SK-N-SH (cell line): ENCODE data around the gene FAHD1. TPM values are rescaled to one million over a fixed set of nuclear protein-coding genes. Genes with fewer than 3 reads are reported as not detected.

Experiments
- CTCF ChIA-PET: fragments of 300-600, 350-600 bp; formaldehyde crosslinking; extraction: SDS; loops from one replicate; lab custom pipeline; 2021; lab: Yijun Ruan, JAX
- POLR2A ChIA-PET: fragments of 350-600 bp; sonication (Branson Sonifier 250); formaldehyde crosslinking; extraction: SDS; loops from one replicate; lab custom pipeline; 2020; ENCODE audit warnings: antibody characterized with exemption, inconsistent platforms; lab: Yijun Ruan, JAX
- DNase-seq: peaks from one replicate; pipeline ENCODE4 v3.0.0; 2012
- H2AFZ ChIP-seq: fragments of 200-600 bp; sonication (generic); 2 replicates; pipeline ENCODE4 v1.8.1; 2016; ENCODE audit warnings: antibody characterized with exemption, mild to moderate bottlenecking, low read depth
- H3F3A ChIP-seq: fragments of 200-600 bp; sonication (generic); replicated peaks from 2 replicates; pipeline ENCODE3; 2016; ENCODE audit warnings: antibody characterized with exemption, mild to moderate bottlenecking; ENCODE audit not compliant: insufficient read depth
- H3K27ac ChIP-seq, 2 experiments: fragments of 200-500 bp in 1 of 2; fragments of 200-600 bp in 1 of 2; sonication (Bioruptor generic) in 1 of 2; sonication (generic), shearing (Covaris generic) in 1 of 2; 2 replicates each; pipeline versions ENCODE4 v1.5.1 to v1.6.1; 2014 to 2016; ENCODE audit warnings: low read depth in 2 of 2, inconsistent platforms in 1 of 2, low read length in 1 of 2, mild to moderate bottlenecking in 1 of 2, mixed read lengths in 1 of 2
- H3K27me3 ChIP-seq: fragments of 200-600 bp; sonication (generic), shearing (Covaris generic); 2 replicates; pipeline ENCODE4 v1.6.1; 2016; ENCODE audit warnings: mixed run types; ENCODE audit not compliant: insufficient read depth
- H3K36me3 ChIP-seq, 2 experiments: fragments of 200-500 bp in 1 of 2; fragments of 200-600 bp in 1 of 2; sonication (Bioruptor generic) in 1 of 2; sonication (generic) in 1 of 2; replicated peaks in 1 of 2; 2 replicates each; pipeline versions ENCODE3 to v1.5.1; 2014 to 2016; ENCODE audit warnings: low read length in 1 of 2, mild to moderate bottlenecking in 1 of 2; ENCODE audit not compliant: insufficient read depth in 2 of 2, control insufficient read depth in 1 of 2
- H3K4me1 ChIP-seq, 2 experiments: fragments of 200-500 bp in 1 of 2; fragments of 200-600 bp in 1 of 2; sonication (Bioruptor generic) in 1 of 2; sonication (generic), shearing (Covaris generic) in 1 of 2; 2 replicates each; pipeline versions ENCODE4 v1.5.1 to v1.6.1; 2014 to 2016; ENCODE audit warnings: low read depth in 1 of 2, low read length in 1 of 2, mixed run types in 1 of 2; ENCODE audit not compliant: insufficient read depth in 2 of 2, control insufficient read depth in 1 of 2
- H3K4me2 ChIP-seq: fragments of 200-600 bp; sonication (generic), shearing (Covaris generic); 2 replicates; pipeline ENCODE4 v1.6.1; 2017; ENCODE audit warnings: mixed run types
- H3K4me3 ChIP-seq, 2 experiments: fragments of 200-500 bp in 1 of 2; fragments of 200-600 bp in 1 of 2; sonication (Bioruptor generic) in 1 of 2; sonication (generic), shearing (Covaris generic) in 1 of 2; 2 replicates each; pipeline versions ENCODE4 v1.5.1 to v1.8.1; 2014 to 2016; ENCODE audit warnings: low read depth in 2 of 2, inconsistent platforms in 1 of 2, low read length in 1 of 2, mild to moderate bottlenecking in 1 of 2, mixed read lengths in 1 of 2, moderate library complexity in 1 of 2
- H3K79me2 ChIP-seq: fragments of 200-600 bp; sonication (generic); 2 replicates; pipeline ENCODE4 v1.8.1; 2017; ENCODE audit warnings: mild to moderate bottlenecking; ENCODE audit not compliant: insufficient read depth
- H3K9ac ChIP-seq: fragments of 200-600 bp; sonication (generic); 2 replicates; pipeline ENCODE4 v1.6.1; 2017; ENCODE audit warnings: mixed run types
- H3K9me2 ChIP-seq: fragments of 200-600 bp; sonication (generic); 2 replicates; pipeline ENCODE4 v1.6.1; 2017; ENCODE audit warnings: mixed run types
- H3K9me3 ChIP-seq: fragments of 200-600 bp; sonication (generic); 2 replicates; pipeline ENCODE4 v1.6.1; 2017; ENCODE audit warnings: mixed run types, mild to moderate bottlenecking, moderate library complexity
- H4K20me1 ChIP-seq: fragments of 200-600 bp; sonication (generic); 2 replicates; pipeline ENCODE4 v1.6.1; 2017; ENCODE audit warnings: mild to moderate bottlenecking, mixed run types; ENCODE audit not compliant: insufficient read depth
- CHD2 ChIP-seq: fragments of 150-350 bp; IDR thresholded peaks from 2 replicates; pipeline ENCODE4 v1.6.1; 2018; ENCODE audit warnings: low read length; ENCODE audit not compliant: partially characterized antibody
- FOSL2 ChIP-seq: IDR thresholded peaks from 2 replicates; pipeline ENCODE4 v1.4.0; 2012; ENCODE audit warnings: low read depth, mild to moderate bottlenecking, moderate library complexity, borderline replicate concordance
- GATA2 ChIP-seq: sonication (generic); formaldehyde crosslinking; IDR thresholded peaks from 2 replicates; pipeline ENCODE4 v1.5.0; 2020; ENCODE audit warnings: mild to moderate bottlenecking, missing genetic modification reagents
- MEF2A ChIP-seq: IDR thresholded peaks from 2 replicates; pipeline ENCODE4 v1.4.0; 2012; ENCODE audit warnings: low read depth, borderline replicate concordance
- NFIC ChIP-seq: IDR thresholded peaks from 2 replicates; pipeline ENCODE4 v1.4.0; 2012; ENCODE audit warnings: borderline replicate concordance
- NRF1 ChIP-seq: IDR thresholded peaks from 2 replicates; pipeline ENCODE4 v1.6.1; 2012; ENCODE audit warnings: low read depth, mild to moderate bottlenecking, low read length
- POLR2AphosphoS5 ChIP-seq: IDR thresholded peaks from 2 replicates; pipeline ENCODE4 v1.6.1; 2012; ENCODE audit warnings: low read depth, low read length
- RXRA ChIP-seq: IDR thresholded peaks from 2 replicates; pipeline ENCODE4 v1.4.0; 2012; ENCODE audit warnings: low read depth, mild to moderate bottlenecking, borderline replicate concordance
- SMC3 ChIP-seq: IDR thresholded peaks from 2 replicates; pipeline ENCODE4 v1.6.1; 2012; ENCODE audit warnings: low read depth, low read length, improper control_type of control experiment
- TAF1 ChIP-seq: IDR thresholded peaks from 2 replicates; pipeline ENCODE4 v1.6.1; 2012; ENCODE audit warnings: low read depth, mild to moderate bottlenecking, low read length, moderate library complexity, borderline replicate concordance
- WGBS: methylation state at CpG from one replicate; pipeline ENCODE4 v1.1.6; 2017; ENCODE audit warnings: low lambda C conversion rate; 5-methylcytosine and 5-hydroxymethylcytosine counted together
- polyA plus RNA-seq, 3 experiments: library from polyadenylated mRNA; depleted of rRNA; stranded (reverse); fragments of >200 nt; gene quantifications; 2 replicates each; pipeline ENCODE4 v1.2.3, GENCODE V29; 2012
- TF ChIP-seq, protein P1 (sequence below): IDR thresholded peaks from 2 replicates; pipeline ENCODE4 v1.6.1; 2012; ENCODE audit warnings: mild to moderate bottlenecking, low read depth, low read length, moderate library complexity
- TF ChIP-seq, protein P2 (sequence below): fragments of 150-350 bp; IDR thresholded peaks from 2 replicates; pipeline ENCODE4 v1.6.1; 2017; ENCODE audit warnings: antibody characterized with exemption, low read length, low read depth, borderline replicate concordance

Gene FAHD1
- polyA plus RNA-seq, 1 of the 3 experiments (the other 2 are of a cell fraction): 59.0 TPM

DNA sequence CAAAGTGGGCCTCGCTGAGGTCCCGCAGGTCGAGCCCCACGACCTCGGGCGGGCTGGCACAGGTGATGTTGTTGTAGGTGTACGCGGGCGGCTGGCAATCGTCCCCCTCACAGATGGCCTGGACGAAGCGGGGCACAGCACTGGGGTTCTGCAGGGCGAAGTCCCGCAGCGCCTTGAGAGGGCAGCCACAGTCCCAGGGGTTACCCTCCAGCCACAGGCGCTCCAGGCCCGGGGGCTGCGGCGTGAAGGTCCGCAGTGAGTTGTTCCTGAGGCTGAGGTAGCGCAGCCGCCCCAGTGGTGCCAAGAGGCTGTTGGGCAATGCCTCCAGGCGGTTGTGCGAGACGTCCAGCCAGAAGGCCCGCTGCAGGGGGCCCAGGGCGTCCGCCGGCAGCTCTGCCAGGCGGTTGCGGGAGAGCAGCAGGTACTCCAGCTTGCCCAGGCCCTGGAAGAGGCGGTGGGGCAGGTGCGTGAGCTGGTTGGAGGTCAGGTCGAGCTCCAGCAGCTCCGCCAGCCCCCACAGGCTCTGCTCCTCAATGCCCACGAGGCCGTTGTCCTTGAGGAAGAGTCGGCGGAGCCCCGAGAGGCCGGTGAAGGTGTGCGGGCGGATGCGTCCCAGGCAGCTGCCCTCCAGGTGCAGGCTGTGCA is 36.3 kb upstream of the FAHD1 start:
- Histone ChIP-seq H3K9me2 (no peaks in the 10 kb centered on the region), H3K4me1 (no peaks in the 10 kb centered on the region; a peak in 1 of 4 replicates), H3K79me2 (peaks cover 12% of the 10 kb centered on the region; the same call in 1 of the 2 replicates), H3F3A (no peaks in the 10 kb centered on the region), H3K36me3 (peaks cover 0 to 47% of the 10 kb centered on the region in 2 experiments), H3K4me3 (no peak overlapping the region), H3K27ac (no peak overlapping the region), H3K9ac (no peak overlapping the region), H3K4me2 (no peak overlapping the region), H3K27me3 (no peaks in the 10 kb centered on the region), H2AFZ (no peak overlapping the region)
- WGBS: 95% methylated on average over 19 of the region's 44 CpGs
- POLR2A ChIA-PET: interaction anchor here (2.1 kb wide), 1 partner anchor 8 kb away, joined by 8 read pairs; the partner anchor contains the start of genes NUBP2 and SPSB3
- DNase-seq: no peak
- TF ChIP-seq TAF1 (no peak), RXRA (no peak)
- TF ChIP-seq, all 33 proteins: peak for 0
- H4K20me1 ChIP-seq: 0 out of 2 replicates have a peak, but pooled peaks cover 3% of the 10 kb centered on the region
- CTCF ChIA-PET: no interaction called here
- H3K9me3 ChIP-seq: no peaks in the 10 kb centered on the region

DNA sequence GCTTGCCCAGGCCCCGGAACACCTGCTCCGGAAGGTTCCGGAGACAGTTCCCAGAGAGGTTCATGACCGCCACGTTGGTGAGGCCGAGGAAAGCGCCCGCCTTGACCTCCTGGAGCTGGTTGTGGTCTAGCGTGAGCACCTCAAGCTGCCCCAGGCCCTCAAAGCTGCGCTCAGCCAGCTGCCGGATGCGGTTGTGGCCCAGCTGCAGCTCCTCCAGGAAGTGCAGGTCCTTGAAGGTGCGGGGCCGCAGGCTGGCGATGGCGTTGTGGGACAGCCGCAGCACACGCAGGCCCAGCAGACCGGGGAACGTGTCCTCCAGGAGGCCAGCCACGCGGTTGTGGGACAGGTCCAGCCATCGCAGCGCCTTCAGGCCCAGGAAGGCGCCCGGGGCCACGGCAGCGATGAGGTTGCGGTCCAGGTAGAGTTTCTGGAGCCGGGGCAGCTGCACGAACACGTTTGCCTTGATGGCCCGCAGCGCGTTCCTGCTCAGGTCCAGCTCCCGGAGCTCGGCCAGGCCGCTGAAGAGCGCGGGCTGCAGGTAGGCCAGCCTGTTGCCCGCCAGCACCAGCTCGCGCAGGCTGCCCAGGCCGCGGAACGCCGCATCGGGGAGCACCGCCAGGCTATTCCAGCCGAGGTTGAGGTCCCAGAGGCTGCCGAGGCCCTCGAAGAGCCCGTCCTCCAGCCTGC is 35.6 kb upstream of the FAHD1 start:
- Histone ChIP-seq H3K27ac (no peak overlapping the region), H3K79me2 (peaks cover 5% of the 10 kb centered on the region; the same call in 1 of the 2 replicates), H3K4me1 (no peaks in the 10 kb centered on the region; a peak in 1 of 4 replicates), H3K9me3 (no peaks in the 10 kb centered on the region), H3K9me2 (no peaks in the 10 kb centered on the region), H3F3A (no peaks in the 10 kb centered on the region), H3K4me3 (no peak overlapping the region), H3K9ac (no peak overlapping the region), H4K20me1 (0 out of 2 replicates have a peak, but pooled peaks cover 3% of the 10 kb centered on the region), H2AFZ (no peak overlapping the region), H3K4me2 (no peak overlapping the region), H3K27me3 (no peaks in the 10 kb centered on the region), H3K36me3 (peaks cover 0 to 42% of the 10 kb centered on the region in 2 experiments)
- DNase-seq: no peak
- ChIA-PET CTCF (interaction anchor here (0.7 kb wide), 1 partner anchor 9 kb away, joined by 3 read pairs; the partner anchor contains the start of genes NUBP2 and SPSB3), POLR2A (interaction anchor here (2.1 kb wide), 1 partner anchor 9 kb away, joined by 8 read pairs; the partner anchor contains the start of genes NUBP2 and SPSB3)
- WGBS: 93% methylated on average over 5 of the region's 53 CpGs
- no peak for TF ChIP-seq NFIC

DNA sequence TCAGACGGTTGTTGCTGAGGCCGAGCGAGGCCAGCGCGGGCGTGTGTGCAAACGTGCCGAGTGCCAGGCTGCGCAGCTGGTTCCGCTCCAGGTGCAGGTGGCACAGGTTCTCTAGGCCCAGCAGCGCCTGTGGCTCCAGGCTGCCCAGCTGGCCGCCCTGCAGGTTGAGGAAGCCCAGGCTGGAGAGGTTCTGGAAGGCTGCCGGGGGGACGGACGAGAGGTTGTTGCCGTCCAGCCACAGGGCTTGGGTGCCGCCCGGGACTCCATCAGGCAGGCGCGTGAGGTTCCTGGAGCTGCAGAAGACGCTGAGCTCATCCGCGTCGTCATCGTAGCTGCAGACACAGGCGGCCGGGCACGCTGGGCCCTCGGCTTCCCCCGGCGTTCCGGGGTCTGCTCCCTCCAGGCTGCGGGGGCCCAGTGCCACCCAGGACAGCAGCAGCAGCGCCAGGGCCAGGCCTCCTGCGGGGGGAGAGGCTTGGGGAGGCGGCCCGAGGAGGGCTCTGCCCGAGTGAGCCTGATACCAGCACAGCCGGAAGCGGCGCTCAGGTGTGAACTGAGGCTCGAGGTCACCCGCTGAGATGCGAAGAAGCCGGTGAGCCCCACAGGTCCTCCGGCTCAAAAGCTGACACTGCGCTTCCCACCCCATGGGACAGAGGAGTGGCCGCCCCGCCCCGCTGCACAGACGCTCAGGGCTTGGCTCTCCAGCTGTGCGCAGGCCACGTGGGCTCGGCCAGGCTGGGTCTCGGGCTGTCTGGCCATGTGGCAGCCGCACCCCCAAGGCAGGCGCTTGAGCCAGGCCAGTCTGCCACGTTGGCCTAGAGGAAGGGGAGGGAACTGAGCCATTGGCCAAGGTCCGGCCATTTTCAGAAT is 34.8 kb upstream of the FAHD1 start:
- Histone ChIP-seq H3K9me3 (no peaks in the 10 kb centered on the region), H3K27ac (no peak overlapping the region), H3K4me1 (no peaks in the 10 kb centered on the region; a peak in 1 of 4 replicates), H2AFZ (no peak overlapping the region), H3K9ac (no peak overlapping the region), H3K27me3 (no peaks in the 10 kb centered on the region), H3K79me2 (no peaks in the 10 kb centered on the region), H3F3A (no peaks in the 10 kb centered on the region), H3K36me3 (peaks cover 0 to 34% of the 10 kb centered on the region in 2 experiments), H3K4me2 (no peak overlapping the region), H3K4me3 (no peak overlapping the region), H4K20me1 (no peaks in the 10 kb centered on the region), H3K9me2 (no peaks in the 10 kb centered on the region)
- CTCF ChIA-PET: interaction anchor here (0.7 to 1.4 kb wide), 2 partner anchors 8 to 10 kb away, joined by 3 to 5 read pairs; partner anchors contain the start of genes NUBP2 and SPSB3
- WGBS: 93% methylated on average over 16 of the region's 59 CpGs
- no peak for DNase-seq
- POLR2A ChIA-PET: interaction anchor here (2.1 kb wide), 1 partner anchor 10 kb away, joined by 8 read pairs; the partner anchor contains the start of genes NUBP2 and SPSB3
- TF ChIP-seq, protein P1, sequence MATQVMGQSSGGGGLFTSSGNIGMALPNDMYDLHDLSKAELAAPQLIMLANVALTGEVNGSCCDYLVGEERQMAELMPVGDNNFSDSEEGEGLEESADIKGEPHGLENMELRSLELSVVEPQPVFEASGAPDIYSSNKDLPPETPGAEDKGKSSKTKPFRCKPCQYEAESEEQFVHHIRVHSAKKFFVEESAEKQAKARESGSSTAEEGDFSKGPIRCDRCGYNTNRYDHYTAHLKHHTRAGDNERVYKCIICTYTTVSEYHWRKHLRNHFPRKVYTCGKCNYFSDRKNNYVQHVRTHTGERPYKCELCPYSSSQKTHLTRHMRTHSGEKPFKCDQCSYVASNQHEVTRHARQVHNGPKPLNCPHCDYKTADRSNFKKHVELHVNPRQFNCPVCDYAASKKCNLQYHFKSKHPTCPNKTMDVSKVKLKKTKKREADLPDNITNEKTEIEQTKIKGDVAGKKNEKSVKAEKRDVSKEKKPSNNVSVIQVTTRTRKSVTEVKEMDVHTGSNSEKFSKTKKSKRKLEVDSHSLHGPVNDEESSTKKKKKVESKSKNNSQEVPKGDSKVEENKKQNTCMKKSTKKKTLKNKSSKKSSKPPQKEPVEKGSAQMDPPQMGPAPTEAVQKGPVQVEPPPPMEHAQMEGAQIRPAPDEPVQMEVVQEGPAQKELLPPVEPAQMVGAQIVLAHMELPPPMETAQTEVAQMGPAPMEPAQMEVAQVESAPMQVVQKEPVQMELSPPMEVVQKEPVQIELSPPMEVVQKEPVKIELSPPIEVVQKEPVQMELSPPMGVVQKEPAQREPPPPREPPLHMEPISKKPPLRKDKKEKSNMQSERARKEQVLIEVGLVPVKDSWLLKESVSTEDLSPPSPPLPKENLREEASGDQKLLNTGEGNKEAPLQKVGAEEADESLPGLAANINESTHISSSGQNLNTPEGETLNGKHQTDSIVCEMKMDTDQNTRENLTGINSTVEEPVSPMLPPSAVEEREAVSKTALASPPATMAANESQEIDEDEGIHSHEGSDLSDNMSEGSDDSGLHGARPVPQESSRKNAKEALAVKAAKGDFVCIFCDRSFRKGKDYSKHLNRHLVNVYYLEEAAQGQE: no peak
- TF ChIP-seq SMC3 (no peak), FOSL2 (no peak), CHD2 (no peak), POLR2AphosphoS5 (no peak), GATA2 (CRISPR knock-in tag) (no peak), NRF1 (no peak), MEF2A (no peak), NFIC (no peak)
- TF ChIP-seq, protein P2, sequence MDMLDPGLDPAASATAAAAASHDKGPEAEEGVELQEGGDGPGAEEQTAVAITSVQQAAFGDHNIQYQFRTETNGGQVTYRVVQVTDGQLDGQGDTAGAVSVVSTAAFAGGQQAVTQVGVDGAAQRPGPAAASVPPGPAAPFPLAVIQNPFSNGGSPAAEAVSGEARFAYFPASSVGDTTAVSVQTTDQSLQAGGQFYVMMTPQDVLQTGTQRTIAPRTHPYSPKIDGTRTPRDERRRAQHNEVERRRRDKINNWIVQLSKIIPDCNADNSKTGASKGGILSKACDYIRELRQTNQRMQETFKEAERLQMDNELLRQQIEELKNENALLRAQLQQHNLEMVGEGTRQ: no peak
